COR-L47 (cell line): ENCODE data around the gene CDK11A.
"Not testable (repeated sequence)": the region's sequence is repeated elsewhere in the genome, so short reads cannot be mapped to it uniquely, and the experiment has no call there.

Source experiments
- DNase-seq: peaks from one replicate; lab custom pipeline; 2025; lab: John Stamatoyannopoulos, UW

Gene CDK11A

DNA sequence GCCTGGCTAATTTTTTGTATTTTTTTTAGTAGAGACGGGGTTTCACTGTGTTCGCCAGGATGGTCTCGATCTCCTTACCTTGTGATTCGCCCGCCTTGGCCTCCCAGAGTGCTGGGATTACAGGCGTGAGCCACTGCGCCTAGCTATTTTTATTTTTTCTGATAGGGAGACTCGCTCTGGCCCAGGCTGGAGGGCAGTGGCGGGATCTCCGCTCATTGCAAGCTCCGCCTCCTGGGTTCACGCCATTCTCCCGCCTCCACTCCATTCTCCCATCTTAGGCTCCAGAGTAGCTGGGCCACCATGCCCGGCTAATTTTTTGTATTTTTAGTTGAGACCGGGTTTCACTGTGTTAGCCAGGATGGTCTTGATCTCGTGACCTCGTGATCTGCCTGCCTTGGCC is 1.9 kb upstream of the CDK11A start:
- not testable (repeated sequence) for DNase-seq

DNA sequence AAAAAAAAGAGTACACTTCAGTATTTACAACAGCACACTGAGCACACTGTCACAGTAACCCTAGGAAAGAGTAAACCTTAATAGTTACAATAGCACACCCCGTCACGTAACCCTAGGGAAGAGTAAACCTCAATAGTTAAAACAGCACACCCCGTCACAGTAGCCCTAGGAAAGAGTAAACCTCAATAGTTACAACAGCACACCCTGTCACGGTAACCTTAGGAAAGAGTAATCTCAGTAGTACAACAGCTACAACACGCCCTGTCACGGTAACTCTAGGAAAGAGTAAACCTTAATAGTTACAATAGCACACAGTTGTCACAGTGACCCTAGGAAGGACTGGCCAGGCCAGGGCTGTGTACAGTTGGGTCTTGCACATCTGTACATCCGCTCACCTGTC is 3.0 kb downstream of the CDK11A start:
- no peak for DNase-seq

DNA sequence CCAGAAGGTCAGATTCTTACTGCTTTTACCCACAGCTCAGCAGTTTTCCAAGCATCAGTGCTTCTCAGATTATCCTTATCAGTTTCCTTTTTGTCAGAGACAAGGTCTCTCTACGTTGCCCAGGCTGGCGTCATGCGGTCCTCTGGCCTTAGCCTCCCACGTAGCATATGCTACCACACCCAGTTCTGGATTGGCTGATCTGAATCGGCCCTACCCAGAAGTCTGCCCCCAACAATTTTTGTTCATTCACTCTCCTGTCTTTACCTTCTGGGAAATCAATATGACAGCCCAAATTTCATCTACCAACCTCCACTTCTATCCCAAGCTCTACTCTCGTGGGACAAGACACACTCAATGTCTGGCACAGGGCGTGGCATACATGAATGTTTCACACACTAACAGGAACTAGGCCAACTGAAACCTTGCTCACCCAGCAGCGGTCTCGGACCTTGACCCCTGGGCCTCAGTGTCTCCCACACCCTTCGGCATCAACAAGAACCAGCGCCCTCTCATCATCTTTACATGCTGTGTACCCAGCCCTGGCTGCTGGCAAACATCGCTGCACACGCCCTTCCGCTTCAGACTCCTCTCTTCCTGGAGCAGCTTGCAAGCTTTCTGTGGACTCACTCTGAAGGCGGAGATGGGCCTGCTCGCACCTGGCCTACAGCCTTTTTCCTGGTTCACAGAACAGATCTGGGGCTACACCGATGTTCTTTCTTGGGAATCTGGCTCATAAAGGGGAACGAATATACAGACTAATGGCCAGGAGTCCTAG is 8.9 kb downstream of the CDK11A start:
- DNase-seq: not testable (repeated sequence)

DNA sequence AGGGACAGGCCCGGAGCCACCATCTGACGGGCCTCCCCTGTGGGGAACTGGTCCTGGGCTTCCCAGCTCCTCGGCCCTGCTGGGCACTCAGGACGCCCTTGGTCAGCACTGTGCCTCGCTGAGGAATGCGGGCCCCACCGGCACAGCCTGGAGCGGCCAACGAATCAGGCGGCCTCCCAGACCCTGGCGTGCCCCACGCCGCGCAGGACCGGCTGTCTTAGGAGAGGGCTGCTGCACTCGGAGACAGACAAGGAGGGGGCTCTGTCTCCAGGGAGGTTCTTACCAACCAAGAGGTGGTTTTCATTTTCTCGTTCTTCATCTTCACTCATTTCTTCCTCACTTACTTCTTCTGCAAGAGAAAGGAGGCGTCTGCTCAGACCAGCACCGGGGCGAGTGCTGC is 16.3 kb downstream of the CDK11A start:
- not testable (repeated sequence) for DNase-seq

DNA sequence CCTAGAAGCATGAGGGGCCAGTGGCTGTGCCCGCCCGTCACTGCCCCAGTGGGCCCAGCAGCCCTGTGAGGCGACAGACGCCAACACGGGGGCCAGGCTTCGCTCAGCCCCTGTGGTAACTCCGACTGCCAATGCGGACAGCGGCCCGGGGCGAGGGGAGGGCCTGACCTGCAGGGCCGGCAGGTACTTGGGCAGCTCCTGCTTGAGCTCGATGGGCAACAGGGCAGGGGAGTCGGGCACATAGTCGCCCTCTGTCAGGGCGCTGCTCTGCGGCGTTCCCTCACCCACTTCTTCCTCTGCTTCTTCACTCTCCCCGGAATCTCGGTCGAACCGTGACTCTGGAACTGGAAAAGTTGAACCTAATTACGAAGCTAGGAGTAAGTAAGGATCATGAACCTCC is 16.9 kb downstream of the CDK11A start:
- not testable (repeated sequence) for DNase-seq

DNA sequence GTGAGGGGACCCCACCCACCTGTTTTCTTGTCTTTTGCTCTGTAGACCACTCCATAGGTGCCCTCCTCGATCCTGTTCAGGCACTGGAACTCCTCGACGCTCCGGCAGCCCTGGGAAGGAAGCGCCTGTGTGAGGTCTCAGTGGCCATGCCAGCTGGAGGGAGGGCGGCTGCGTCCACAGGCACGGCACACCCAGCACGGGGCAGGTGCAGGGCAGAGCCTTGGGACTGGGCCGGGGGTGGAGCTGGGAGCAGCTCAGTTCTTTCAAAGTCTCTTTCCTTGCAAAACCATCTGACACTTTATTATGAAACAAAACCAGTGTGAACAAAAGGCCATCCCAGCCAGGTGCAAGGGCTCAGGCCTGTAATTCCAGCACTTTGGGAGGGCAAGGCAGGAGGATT is 18.5 kb downstream of the CDK11A start:
- DNase-seq: not testable (repeated sequence)

DNA sequence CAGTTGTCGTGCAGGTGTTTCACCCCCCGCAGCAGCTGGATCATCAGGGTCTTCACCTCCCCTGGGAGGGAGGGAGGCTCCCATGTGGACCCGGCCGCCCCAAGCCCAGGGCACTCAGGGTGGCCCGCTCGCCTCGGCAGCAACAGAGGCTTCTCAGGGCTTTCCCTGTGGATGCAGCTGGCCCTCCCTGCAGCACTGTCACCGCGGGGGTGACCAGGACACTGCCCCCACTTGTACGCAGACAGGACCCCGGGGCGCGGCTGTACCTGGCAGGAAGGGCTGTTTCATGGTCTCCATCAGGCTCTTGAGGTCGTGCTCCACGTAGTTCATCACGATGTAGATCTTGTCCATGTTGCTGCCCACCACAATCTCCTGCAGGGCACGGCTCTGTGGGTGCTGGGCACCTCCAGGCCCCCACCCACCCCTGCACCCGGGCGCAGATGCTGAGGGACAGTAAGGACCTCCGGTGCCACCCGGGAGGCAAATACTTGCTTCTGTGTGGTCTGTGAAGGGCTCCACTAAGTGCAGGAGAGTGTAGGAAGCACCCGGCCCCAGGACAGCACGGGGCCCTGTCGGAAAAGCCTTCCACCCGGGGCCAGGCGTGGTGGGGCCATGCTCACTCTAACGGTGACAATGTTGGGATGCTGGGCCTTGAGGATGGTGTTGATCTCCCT is 19.7 kb downstream of the CDK11A start:
- not testable (repeated sequence) for DNase-seq

DNA sequence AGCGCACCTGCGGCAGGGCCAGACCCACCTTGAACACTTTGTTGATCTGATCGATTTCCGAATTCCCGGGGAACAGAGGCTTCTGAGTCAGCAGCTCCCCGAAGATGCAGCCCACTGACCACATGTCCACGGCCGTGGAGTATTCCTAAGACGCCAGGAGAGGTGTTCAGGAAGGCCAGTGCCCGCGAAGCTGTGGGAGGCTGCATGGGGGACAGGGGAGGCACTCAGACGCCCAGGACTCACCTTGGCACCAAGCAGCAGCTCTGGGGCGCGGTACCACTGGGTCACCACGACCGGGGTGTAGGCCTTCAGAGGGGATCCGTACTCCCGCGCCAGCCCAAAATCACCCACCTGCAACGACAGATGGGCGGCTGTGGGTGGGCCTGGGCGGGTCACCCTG is 20.4 kb downstream of the CDK11A start:
- no peak for DNase-seq

DNA sequence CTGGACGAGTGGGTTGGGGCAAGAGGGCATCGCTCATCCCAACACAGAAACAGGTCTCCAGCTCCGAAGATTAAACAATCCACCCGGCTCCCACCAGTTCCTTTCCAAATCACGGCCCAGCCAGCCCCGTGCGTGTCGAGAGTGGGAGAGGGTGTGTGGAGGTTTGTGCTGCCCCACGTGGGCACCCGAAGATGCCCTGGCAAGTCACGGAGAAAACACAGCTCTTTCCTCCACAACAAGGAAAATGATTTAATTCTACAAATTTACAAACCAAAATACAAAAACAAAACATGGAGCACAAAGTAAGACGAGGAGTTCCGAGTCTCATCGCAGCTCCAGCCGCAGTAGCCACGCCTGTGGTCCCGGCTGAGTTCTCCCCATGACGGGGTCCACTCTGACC is 21.7 kb downstream of the CDK11A start:
- DNase-seq: not testable (repeated sequence)

DNA sequence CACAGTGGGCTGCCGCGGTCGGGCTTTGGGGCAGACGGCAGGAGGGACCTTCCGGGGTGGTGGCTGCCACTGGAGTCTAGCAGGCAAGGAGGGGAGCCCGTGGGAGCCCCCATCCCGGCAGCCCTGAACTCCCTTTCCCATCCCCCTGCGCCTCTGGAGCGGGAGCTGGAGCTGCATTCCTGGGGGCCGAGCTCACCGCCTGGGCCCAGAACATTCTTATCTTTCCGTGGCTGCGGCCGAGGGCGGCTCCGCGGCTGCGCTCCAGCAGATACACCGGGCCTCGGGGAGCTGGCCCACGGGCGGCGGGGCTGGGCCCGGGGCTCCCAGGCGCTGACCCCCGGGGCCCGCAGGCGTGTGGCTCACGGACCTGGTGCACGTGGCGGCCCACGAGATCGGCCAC is 23.6 kb downstream of the CDK11A start:
- DNase-seq: not testable (repeated sequence)

DNA sequence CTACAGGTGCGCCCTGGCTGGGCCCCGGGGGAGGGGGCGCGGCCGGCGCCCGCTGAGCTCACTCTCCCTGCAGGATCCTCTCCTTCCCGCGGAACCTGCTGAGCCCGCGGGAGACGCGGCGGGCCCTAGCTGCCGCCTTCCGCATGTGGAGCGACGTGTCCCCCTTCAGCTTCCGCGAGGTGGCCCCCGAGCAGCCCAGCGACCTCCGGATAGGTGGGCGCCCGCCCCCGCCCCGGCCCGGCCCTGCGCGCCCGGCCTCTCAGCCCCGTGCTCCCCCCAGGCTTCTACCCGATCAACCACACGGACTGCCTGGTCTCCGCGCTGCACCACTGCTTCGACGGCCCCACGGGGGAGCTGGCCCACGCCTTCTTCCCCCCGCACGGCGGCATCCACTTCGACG is 24.1 kb downstream of the CDK11A start:
- not testable (repeated sequence) for DNase-seq

DNA sequence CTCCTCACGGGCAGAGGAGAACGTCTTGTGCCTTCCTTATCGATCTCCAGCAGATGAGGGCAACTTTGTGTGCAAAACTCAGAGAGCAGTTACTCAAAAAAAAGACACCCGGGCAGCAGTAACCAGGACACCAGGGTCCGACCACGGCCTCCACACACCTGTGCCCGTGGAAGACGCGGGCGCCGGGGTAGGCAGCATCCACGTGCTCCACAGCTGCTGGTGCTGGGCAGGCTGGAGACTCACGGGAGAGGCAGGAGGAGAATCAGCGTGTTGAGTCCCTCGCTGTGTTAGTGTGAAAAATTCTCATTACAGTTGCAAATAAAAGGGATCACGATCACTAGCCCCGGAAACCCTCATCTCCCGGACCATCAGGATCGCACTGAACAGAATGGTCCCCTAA is 25.1 kb downstream of the CDK11A start:
- DNase-seq: not testable (repeated sequence)

DNA sequence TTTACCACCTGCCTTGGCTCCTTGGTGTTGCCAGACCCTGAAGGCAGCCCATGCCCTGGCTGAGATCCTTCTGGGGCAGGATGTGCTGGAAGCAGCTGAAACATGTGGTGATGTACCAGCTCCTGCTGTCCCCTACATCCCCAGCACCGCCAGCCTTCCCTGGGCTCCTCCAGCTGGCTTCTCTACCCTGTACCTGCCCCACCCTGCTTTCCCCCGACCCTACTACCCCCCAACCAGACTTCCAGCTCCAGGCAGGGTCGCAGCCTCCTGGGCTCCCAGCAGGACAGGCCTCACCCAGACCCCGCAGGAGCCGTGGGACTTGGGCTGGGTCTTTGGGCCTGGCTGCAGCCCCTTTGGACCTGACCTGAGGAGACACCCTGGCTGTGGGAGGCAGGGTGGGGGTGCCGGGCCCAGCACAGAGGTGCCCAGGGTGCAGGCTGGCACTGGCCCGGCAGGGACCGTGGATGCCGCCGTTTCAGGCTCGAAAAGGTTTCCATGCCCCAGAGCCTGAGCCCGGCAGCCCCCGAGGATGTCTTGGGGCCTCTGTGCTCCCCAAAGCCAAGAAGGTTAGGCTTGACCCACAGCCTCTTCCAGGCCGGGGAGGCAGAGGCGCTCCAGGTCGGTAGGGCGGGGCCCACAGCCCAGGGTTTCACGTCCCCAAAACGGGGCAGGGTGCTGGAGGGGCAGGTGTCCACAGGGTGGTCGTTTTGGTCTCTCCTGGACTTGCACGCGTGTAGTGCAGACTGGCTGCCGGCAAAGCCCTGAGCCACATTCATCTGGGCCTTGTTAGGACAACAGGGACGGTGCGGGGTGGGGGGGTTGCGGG is 26.6 kb downstream of the CDK11A start:
- DNase-seq: not testable (repeated sequence)

DNA sequence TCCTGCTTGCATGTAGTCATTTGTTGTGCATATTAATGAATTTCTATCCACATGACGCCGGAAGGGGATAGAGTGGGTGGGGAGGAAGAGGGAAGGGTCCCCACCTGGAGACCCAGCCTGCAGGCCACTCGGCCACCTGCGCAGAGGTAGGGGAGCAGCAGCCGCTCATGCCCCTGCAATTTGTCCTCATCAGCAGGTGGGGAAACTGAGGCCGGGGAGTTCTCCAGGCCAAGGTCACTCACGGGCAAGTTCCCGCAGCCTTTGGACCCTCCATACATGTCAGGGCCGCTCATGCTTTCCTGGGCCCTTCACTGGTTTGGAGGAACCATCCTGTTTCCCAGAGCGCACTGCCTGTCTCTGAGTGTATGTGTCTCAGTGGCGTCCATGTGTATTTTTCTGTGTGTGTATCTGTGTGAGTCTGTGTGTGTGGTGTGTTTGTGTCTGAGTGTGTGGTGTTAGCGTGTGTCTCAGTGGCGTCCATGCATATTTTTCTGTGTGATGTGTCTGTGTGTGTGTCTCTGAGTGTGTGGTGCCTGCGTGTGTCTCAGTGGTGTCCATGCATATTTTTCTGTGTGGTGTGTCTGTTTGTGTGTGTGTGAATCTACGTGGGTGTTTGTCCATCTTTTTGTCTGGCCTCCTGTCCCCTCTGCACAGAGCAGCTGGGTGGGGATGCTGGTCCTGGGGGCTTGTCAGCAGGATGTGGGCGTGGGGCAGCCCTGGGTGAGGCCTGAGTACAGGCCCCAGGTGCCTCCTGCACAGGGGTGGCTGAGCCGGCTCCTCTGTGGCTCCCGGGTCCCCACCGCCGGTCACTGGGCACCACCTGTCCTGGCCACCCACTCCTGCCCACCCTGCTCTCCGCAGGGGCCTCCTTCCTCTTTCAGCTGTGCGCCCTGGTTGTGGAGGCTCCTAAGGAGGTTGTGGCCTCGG is 27.5 kb downstream of the CDK11A start:
- DNase-seq: not testable (repeated sequence)

DNA sequence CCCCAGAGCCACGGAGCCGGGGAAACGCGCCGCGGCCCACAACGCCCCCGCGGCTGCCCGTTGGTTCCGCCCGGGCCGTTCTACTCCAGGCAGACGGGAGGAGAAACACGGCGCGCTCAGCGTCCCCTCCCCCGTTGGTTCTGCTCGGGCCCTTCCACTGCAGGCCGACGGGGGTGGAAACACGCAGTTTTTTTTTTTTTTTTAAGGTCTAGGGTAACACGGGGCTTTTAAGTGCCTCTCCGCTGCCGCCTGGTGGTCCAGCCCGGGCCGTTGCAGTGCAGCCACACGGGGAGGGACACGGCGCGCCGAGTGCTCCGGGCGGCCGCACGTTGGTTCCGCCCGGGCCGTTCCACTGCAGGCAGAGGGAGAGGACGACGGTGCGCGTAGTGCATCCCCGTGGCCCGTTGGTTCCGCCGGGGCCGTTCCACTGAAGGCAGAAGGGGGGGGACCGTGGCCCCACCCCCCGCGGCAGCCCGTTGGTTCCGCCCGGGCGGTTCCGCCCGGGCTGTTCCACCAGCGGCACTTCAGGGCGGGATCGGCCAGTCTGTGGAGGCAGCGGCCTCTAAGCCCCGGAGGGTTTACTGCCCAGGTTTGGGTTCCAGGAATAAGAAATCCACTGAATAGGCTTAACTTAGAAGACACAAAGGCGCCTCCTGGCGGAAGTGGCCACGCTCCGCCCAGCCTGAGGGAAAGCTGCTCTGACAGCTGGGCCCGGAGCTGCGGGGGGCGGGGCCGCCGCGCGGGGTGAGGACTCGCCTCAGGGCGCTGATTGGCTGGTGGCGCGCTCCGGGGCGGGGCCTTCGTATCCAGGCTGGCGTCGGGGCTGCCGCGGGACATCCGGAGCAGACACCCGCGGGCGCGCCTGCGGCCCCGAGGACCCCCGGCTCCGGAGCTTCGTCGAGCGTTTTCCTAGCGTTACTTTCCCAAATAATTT is 31.2 kb downstream of the CDK11A start, which contains the start of gene SLC35E2B:
SLC35E2B (minus strand) TSS at position 82 of the 934 bp plus-strand sequence. CDS start 16,096 bp downstream, outside the sequence.
- DNase-seq: peak; percentile 75

DNA sequence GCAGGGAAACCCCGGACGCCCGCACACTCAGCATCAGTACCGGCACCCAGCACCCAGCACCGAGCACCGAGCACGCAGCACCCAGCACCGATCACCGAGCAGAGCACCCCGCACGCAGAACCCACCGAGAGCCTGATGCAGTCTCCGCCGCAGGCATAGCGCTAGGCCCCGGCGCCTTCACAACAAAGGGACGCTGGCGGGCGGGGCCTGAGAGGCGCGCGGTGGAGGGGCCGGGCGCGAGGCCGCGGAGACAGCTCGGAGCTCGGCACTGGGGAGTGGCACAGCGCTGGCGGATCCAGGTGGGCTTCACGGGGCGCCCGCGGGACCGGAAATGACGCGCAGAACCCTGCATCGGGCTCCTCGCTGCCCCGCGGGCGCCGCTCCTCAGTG is 31.8 kb downstream of the CDK11A start:
- DNase-seq: peak; percentile 52

DNA sequence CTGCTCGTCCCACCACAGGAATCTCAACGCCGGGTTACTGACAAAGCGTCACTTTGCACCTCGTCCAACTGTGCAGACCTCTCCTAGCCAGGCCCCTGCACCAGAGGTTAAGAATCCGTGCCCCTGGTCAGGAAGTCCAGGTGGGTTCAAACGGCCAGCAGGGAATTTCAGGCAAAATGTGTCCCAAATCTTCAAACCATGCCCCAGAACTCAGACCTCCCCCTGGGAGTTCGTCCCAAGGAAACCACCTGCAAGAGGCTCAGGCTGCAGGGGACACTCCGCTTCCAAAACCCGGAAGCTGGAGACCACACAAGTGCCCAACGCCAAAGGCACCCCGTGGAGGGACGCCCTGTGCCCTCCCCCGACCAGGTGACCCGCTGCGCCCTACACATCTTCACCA is 32.7 kb downstream of the CDK11A start:
- DNase-seq: not testable (repeated sequence)

DNA sequence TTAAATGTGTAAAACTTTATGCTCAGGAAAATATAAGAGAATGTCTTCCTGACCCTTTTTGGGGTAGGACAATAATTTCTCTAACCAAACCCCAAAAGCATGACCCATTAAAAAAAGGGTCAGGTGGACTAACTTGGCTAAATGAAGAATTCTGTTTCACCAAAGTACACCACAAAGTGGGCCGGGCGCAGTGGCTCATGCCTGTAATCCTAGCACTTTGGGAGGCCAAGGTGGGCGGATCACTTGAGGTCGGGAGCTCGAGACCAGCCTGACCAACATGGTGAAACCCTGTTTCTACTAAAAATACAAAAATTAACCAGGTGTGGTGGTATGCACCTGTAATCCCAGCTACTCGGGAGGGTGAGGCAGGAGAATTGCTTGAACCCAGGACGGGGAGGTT is 34.6 kb downstream of the CDK11A start:
- not testable (repeated sequence) for DNase-seq

DNA sequence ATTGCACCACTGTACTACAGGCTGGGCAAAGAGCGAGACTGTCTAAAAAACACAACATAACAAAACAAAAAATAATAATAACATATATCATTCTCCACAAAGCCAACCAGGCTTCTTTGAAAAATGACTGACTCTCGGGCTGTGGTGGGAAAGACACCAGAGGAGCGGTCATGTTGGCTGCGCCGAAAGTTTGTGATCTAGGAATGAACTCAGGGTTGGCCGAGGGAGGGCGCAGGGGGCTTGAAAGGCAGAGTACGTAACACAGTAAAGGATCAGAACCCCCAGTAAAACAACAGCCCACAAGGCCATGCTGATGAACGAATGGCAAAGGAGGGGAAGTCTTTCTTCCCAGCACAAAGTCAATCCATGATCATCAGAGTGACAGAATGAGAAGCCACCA is 36.3 kb downstream of the CDK11A start:
- no peak for DNase-seq

DNA sequence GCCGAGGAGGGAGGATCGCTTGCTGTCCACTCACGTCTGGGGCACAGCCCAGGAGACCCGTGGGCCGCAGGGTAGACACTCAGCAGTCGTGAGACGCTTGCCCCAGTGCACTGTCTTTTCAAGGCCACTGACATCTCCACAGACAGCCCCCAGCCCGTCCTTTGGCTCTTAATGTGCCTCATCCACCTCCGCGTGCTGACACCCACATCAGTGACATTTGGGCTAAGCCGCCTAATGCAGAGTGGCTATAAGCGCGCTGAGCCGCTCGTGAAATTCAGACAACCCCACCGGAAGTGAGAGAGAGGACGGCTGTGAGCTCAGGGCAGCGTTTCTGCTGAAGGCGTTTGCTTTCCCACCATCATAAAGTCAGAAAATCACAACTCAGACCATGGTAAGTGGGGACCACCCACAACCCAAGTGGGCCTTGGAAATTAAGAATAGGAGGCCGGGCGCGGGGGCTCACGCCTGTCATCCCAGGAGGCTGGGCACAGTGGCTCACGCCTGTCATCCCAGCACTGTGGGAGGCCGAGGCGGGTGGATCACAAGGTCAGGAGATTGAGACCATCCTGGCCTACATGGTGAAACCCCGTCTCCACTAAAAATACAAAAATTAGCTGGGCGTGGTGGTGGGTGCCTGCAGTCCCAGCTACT is 40.0 kb downstream of the CDK11A start:
- DNase-seq: no peak
